Measurements from ENCODE around the gene SKI. TPM values are rescaled to one million over a fixed set of nuclear protein-coding genes. Genes with fewer than 3 reads are reported as not detected.

The SKI gene
- total and polyA plus RNA-seq, 9 of the 15 experiments (the other 6 are each of a cell fraction or from before 2014, with no cell fraction given): 0.10 to 60.5 (median 4.6) TPM

DNA sequence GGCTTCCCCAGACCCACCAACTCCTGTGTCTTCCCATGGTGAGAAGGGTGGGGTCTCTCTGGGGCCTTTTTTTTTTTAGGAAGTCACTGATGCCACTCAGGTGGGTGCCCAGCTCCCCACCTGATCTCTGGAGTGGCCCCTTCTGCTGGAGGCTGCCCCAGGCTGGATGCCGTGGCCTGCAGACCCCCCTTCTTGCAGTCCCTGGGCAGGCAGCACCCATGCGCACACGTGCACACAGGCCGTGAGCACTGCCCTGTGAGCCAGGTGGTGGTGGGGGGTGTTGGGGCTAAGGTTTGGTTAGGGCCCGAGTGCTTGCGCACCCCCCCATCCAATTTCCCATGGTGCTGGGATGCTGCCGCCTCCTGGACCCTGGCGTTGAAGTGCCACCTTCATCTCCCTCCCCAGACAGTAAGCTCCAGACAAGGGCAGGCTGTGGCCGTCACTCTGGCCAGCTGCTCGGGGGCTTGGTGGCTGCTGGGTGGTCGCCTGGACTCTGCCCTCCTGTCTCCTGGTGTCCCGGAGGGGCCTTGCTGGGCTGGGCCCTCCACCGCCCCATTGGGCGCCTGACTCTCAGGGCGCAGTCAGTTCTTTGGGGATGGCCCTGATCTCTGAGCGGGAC is 50.6 kb downstream of the SKI start:
- ATAC-seq (no peak), FAIRE-seq (no peak), DNase-seq (ENCODE audit: extremely low read depth in 1 of 4, low spot score in 3 of 4) (no peak)
- in situ Hi-C loops (cut with MboI): no loop called here
- 95% methylated on average over 16 of the region's 16 CpGs for WGBS (ENCODE audit: insufficient coverage, low coverage, missing lambda C conversion rate)
- peaks cover 19% of the 10 kb centered on the region; the same call in 2 of the 3 replicates for H3K36me3 ChIP-seq (ENCODE audit: control insufficient read depth, insufficient read depth, low read length)
- H3K4me3 ChIP-seq: no peak overlapping the region
- peaks cover 74% of the 10 kb centered on the region for H3K79me2 ChIP-seq (ENCODE audit: control insufficient read depth, insufficient read depth, low read length)
- POLR2A ChIA-PET: no interaction called here
- H4K20me1 ChIP-seq (replicated peaks; ENCODE audit: control insufficient read depth, insufficient read depth, low read length): peaks cover 17% of the 10 kb centered on the region; the same call in 1 of the 2 replicates
- TF ChIP-seq, protein P1, sequence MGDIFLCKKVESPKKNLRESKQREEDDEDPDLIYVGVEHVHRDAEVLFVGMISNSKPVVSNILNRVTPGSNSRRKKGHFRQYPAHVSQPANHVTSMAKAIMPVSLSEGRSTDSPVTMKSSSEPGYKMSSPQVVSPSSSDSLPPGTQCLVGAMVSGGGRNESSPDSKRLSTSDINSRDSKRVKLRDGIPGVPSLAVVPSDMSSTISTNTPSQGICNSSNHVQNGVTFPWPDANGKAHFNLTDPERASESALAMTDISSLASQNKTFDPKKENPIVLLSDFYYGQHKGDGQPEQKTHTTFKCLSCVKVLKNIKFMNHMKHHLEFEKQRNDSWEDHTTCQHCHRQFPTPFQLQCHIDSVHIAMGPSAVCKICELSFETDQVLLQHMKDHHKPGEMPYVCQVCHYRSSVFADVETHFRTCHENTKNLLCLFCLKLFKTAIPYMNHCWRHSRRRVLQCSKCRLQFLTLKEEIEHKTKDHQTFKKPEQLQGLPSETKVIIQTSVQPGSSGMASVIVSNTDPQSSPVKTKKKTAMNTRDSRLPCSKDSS (IDR thresholded peaks at IDR 0.05; ENCODE audit: low read depth, partially characterized antibody): no peak
- TF ChIP-seq ASH1L (IDR thresholded peaks at IDR 0.05; ENCODE audit: borderline replicate concordance, low read depth, partially characterized antibody) (no peak), FOXJ2 (tag; IDR thresholded peaks at IDR 0.05) (no peak), ZNF586 (CRISPR knock-in tag; conservative IDR thresholded peaks at IDR 0.05) (no peak)
- H3K9ac ChIP-seq (ENCODE audit: insufficient read depth in 1 of 2, low read depth in 2 of 2, low read length in 2 of 2): no peak overlapping the region
- intact Hi-C loops (cut with micrococcal nuclease): no loop called here
- CTCF ChIA-PET (ENCODE audit: low intra/inter-chr PET ratio): interaction anchor here (0.6 kb wide), 1 partner anchor 740 kb away, joined by 3 read pairs; no protein-coding TSS in a partner anchor
- peaks cover 10 to 60% of the 10 kb centered on the region in 2 experiments; a peak in 4 of 5 replicates for H3K4me1 ChIP-seq (replicated peaks in 1 of 2; ENCODE audit: control insufficient read depth in 2 of 2, insufficient read depth in 2 of 2, low read length in 2 of 2)
- H3K9me3 ChIP-seq (replicated peaks; ENCODE audit: control insufficient read depth, insufficient read depth, low read depth, low read length): peaks cover 2% of the 10 kb centered on the region
- H3K9me1 ChIP-seq (ENCODE audit: control insufficient read depth, insufficient read depth, low read length): no peaks in the 10 kb centered on the region
- no peak overlapping the region for H3K27ac ChIP-seq (ENCODE audit: extremely low read depth, low read depth, low read length)
- no peak overlapping the region for H2AFZ ChIP-seq (ENCODE audit: low read depth, low read length)
- H3K27me3 ChIP-seq (ENCODE audit: control insufficient read depth in 2 of 2, insufficient read depth in 2 of 2, low read length in 2 of 2): no peaks in the 10 kb centered on the region
- H3K4me2 ChIP-seq (ENCODE audit: insufficient read depth, low read length): no peak overlapping the region
- BruUV-seq (replicated peaks): no TSS peak

Measured in K562 (cell line).